Memory B cell (primary cell): ENCODE measurements around the gene PRDM12.

Source experiments
- ATAC-seq: fragments of 150-1000 bp; cut with Tn5 transposase; 2 replicates; pipeline ENCODE4 v1.10.0; 2021; ENCODE audit warnings: low read depth, mild to moderate bottlenecking, moderate library complexity
- DNase-seq, 2 donors: peaks; one replicate each; pipeline ENCODE4 v3.0.0; 2022; ENCODE audit warnings: low spot score in 2 of 2
- H3K27ac Mint-ChIP-seq: one replicate; pipeline ENCODE4 v1.8.0; 2022; ENCODE audit warnings: mild to moderate bottlenecking, moderate library complexity, mixed read lengths
- H3K27me3 Mint-ChIP-seq: one replicate; pipeline ENCODE4 v1.8.0; 2022; ENCODE audit warnings: mixed read lengths
- H3K36me3 Mint-ChIP-seq: one replicate; pipeline ENCODE4 v1.8.0; 2022; ENCODE audit warnings: mild to moderate bottlenecking, mixed read lengths
- H3K4me1 Mint-ChIP-seq: one replicate; pipeline ENCODE4 v1.8.0; 2022; ENCODE audit warnings: mixed read lengths
- H3K4me3 Mint-ChIP-seq: one replicate; pipeline ENCODE4 v1.8.0; 2022; ENCODE audit warnings: mild to moderate bottlenecking, moderate library complexity, mixed read lengths
- H3K9me3 Mint-ChIP-seq: one replicate; pipeline ENCODE4 v1.8.0; 2022; ENCODE audit warnings: mixed read lengths

Gene PRDM12

GRCh38 chr9:130729145-130729544 is 64.8 kb downstream of the PRDM12 start:
- Mint-ChIP-seq H3K9me3 (peaks cover 3% of the 10 kb centered on the region), H3K27ac (no peak overlapping the region), H3K27me3 (no peaks in the 10 kb centered on the region), H3K36me3 (peaks cover 11% of the 10 kb centered on the region), H3K4me1 (peaks cover 11% of the 10 kb centered on the region), H3K4me3 (no peak overlapping the region)
- no peak for ATAC-seq
- no peak for DNase-seq

GRCh38 chr9:130731355-130731754 is 67.0 kb downstream of the PRDM12 start:
- peaks cover 3% of the 10 kb centered on the region for H3K9me3 Mint-ChIP-seq
- ATAC-seq (no peak), DNase-seq (no peak)
- peaks cover 16% of the 10 kb centered on the region for H3K36me3 Mint-ChIP-seq
- H3K4me3 Mint-ChIP-seq, result no peak overlapping the region
- no peak overlapping the region for H3K27ac Mint-ChIP-seq
- no peaks in the 10 kb centered on the region for H3K27me3 Mint-ChIP-seq
- H3K4me1 Mint-ChIP-seq, result peaks cover 17% of the 10 kb centered on the region

- no peaks in the 10 kb centered on the region for H3K27me3 Mint-ChIP-seq
- DNase-seq (no peak), ATAC-seq (no peak)
- H3K4me3 Mint-ChIP-seq, result no peak overlapping the region
- H3K27ac Mint-ChIP-seq, result no peak overlapping the region
- peaks cover 3% of the 10 kb centered on the region for H3K9me3 Mint-ChIP-seq
- H3K4me1 Mint-ChIP-seq, result peaks cover 17% of the 10 kb centered on the region
- H3K36me3 Mint-ChIP-seq, result peaks cover 16% of the 10 kb centered on the region
Observed at GRCh38 chr9:130732136-130732535, 67.7 kb downstream of the PRDM12 start.
